Measurements from ENCODE around the gene PPFIA4.

Gene PPFIA4

GRCh38 chr1:202987922-202988583 is 38.2 kb upstream of the PPFIA4 start:
- Histone ChIP-seq H3K9ac (ENCODE audit: low read depth, low read length) (no peak overlapping the region), H3K79me2 (ENCODE audit: insufficient read depth, low read length) (no peaks in the 10 kb centered on the region), H2AFZ (ENCODE audit: low read depth, low read length) (no peak overlapping the region), H3K4me2 (ENCODE audit: insufficient read depth, low read length) (no peak overlapping the region), H4K20me1 (ENCODE audit: insufficient read depth, low read length) (no peaks in the 10 kb centered on the region), H3K27me3 (ENCODE audit: insufficient read depth, low read length, poor library complexity) (peaks cover 4% of the 10 kb centered on the region), H3K9me3 (ENCODE audit: insufficient read depth, low read length, severe bottlenecking) (no peaks in the 10 kb centered on the region), H3K27ac (ENCODE audit: low read length) (no peak overlapping the region), H3K36me3 (ENCODE audit: insufficient read depth, low read length) (no peaks in the 10 kb centered on the region), H3K4me1 (ENCODE audit: insufficient read depth, low read length) (no peaks in the 10 kb centered on the region), H3K4me3 (ENCODE audit: low read depth in 1 of 2, low read length in 2 of 2) (no peak overlapping the region)
- TF ChIP-seq EZH2 (IDR thresholded peaks at IDR 0.05; ENCODE audit: borderline replicate concordance, low read depth, low read length, severe bottlenecking) (no peak), CTCF (IDR thresholded peaks at IDR 0.05; ENCODE audit: borderline replicate concordance, extremely low read depth, low read length, poor library complexity, severe bottlenecking) (no peak)
- no peak for DNase-seq
- no peak for ATAC-seq (ENCODE audit: insufficient read depth, low read depth)

GRCh38 chr1:202989879-202990278 is 36.4 kb upstream of the PPFIA4 start:
- ATAC-seq (ENCODE audit: insufficient read depth, low read depth), result no peak
- no peak for TF ChIP-seq CTCF (IDR thresholded peaks at IDR 0.05; ENCODE audit: borderline replicate concordance, extremely low read depth, low read length, poor library complexity, severe bottlenecking)
- TF ChIP-seq EZH2 (IDR thresholded peaks at IDR 0.05; ENCODE audit: borderline replicate concordance, low read depth, low read length, severe bottlenecking), result no peak

GRCh38 chr1:202991112-202991511 is 35.2 kb upstream of the PPFIA4 start:
- Histone ChIP-seq H3K36me3 (ENCODE audit: insufficient read depth, low read length) (no peaks in the 10 kb centered on the region), H3K27me3 (ENCODE audit: insufficient read depth, low read length, poor library complexity) (peaks cover 4% of the 10 kb centered on the region), H3K79me2 (ENCODE audit: insufficient read depth, low read length) (no peaks in the 10 kb centered on the region), H2AFZ (ENCODE audit: low read depth, low read length) (no peak overlapping the region), H4K20me1 (ENCODE audit: insufficient read depth, low read length) (no peaks in the 10 kb centered on the region), H3K4me2 (ENCODE audit: insufficient read depth, low read length) (no peak overlapping the region), H3K9ac (ENCODE audit: low read depth, low read length) (no peak overlapping the region), H3K9me3 (ENCODE audit: insufficient read depth, low read length, severe bottlenecking) (no peaks in the 10 kb centered on the region), H3K4me1 (ENCODE audit: insufficient read depth, low read length) (no peaks in the 10 kb centered on the region), H3K4me3 (ENCODE audit: low read depth in 1 of 2, low read length in 2 of 2) (no peak overlapping the region), H3K27ac (ENCODE audit: low read length) (no peak overlapping the region)
- ATAC-seq (ENCODE audit: insufficient read depth, low read depth), result no peak
- TF ChIP-seq EZH2 (IDR thresholded peaks at IDR 0.05; ENCODE audit: borderline replicate concordance, low read depth, low read length, severe bottlenecking) (no peak), CTCF (IDR thresholded peaks at IDR 0.05; ENCODE audit: borderline replicate concordance, extremely low read depth, low read length, poor library complexity, severe bottlenecking) (no peak)
- no peak for DNase-seq

More at GRCh38 chr1:202989879-202990278, 36.4 kb upstream of the PPFIA4 start:
- Histone ChIP-seq H3K4me3 (ENCODE audit: low read depth in 1 of 2, low read length in 2 of 2) (no peak overlapping the region), H3K27ac (ENCODE audit: low read length) (no peak overlapping the region), H3K79me2 (ENCODE audit: insufficient read depth, low read length) (no peaks in the 10 kb centered on the region), H3K4me2 (ENCODE audit: insufficient read depth, low read length) (no peak overlapping the region), H3K27me3 (ENCODE audit: insufficient read depth, low read length, poor library complexity) (peaks cover 4% of the 10 kb centered on the region), H4K20me1 (ENCODE audit: insufficient read depth, low read length) (no peaks in the 10 kb centered on the region), H2AFZ (ENCODE audit: low read depth, low read length) (no peak overlapping the region), H3K9ac (ENCODE audit: low read depth, low read length) (no peak overlapping the region), H3K4me1 (ENCODE audit: insufficient read depth, low read length) (no peaks in the 10 kb centered on the region), H3K36me3 (ENCODE audit: insufficient read depth, low read length) (no peaks in the 10 kb centered on the region), H3K9me3 (ENCODE audit: insufficient read depth, low read length, severe bottlenecking) (no peaks in the 10 kb centered on the region)
- DNase-seq, result no peak

Data from DND-41 (cell line).